Measurements from ENCODE around the gene SLC22A7. TPM values are rescaled to one million over a fixed set of nuclear protein-coding genes. Genes with fewer than 3 reads are reported as not detected.

Gene SLC22A7
- total RNA-seq, 2 donors from 2014 or later, result not detected

GRCh38 chr6:43307451-43308100 lies 9.5 kb downstream of the SLC22A7 start:
- Histone ChIP-seq H3K36me3 (replicated peaks in 1 of 2; ENCODE audit: insufficient read depth in 1 of 2, low read depth in 2 of 2) (no peaks in the 10 kb centered on the region), H3K27ac (peak overlapping the region in 1 of 4 donors; percentile 24), H3K4me3 (no peak overlapping the region), H3K27me3 (no peaks in the 10 kb centered on the region), H3K9me3 (no peaks in the 10 kb centered on the region), H3K4me1 (peaks cover 14% of the 10 kb centered on the region)
- TF ChIP-seq POLR2A (IDR thresholded peaks at IDR 0.05) (no peak), CTCF (IDR thresholded peaks at IDR 0.05) (no peak)
- WGBS, 2 donors, result 84 to 88% methylated on average over 4 to 5 of the region's 5 CpGs
- ATAC-seq, result no peak
- no peak for DNase-seq
- intact Hi-C loops (cut with DNase I), result no loop called here

GRCh38 chr6:43308101-43308989 lies 10.3 kb downstream of the SLC22A7 start, which contains the start of gene CRIP3:
Gene CRIP3, minus strand, starts transcription at chr6:43308826. Its CDS starts 34 bp downstream, at chr6:43308792.
- Histone ChIP-seq H3K4me3 (no peak within 1 kb of the TSS), H3K4me1 (peaks cover 14% of the 10 kb centered on the region), H3K9me3 (no peaks in the 10 kb centered on the region), H3K27me3 (no peaks in the 10 kb centered on the region), H3K27ac (peak within 1 kb of the TSS in 2 of 4 donors; percentile 24 to 30), H3K36me3 (replicated peaks in 1 of 2; ENCODE audit: insufficient read depth in 1 of 2, low read depth in 2 of 2) (no peaks in the 10 kb centered on the region)
- ATAC-seq, result peak; percentile 71
- 7% methylated on average over 11 to 39 of the region's 39 CpGs for WGBS, 2 donors
- peak; percentile 30 to 58 (median 54) for DNase-seq
- TF ChIP-seq CTCF (IDR thresholded peaks at IDR 0.05) (peak in 6 of 7 experiments; percentile 24 to 54 (median 47)), POLR2A (IDR thresholded peaks at IDR 0.05) (peak in 1 of 3 donors; percentile 12)
- intact Hi-C loops (cut with DNase I), result no loop called here

GRCh38 chr6:43308990-43309477 lies 11.0 kb downstream of the SLC22A7 start:
- Histone ChIP-seq H3K27me3 (no peaks in the 10 kb centered on the region), H3K4me1 (peaks cover 14% of the 10 kb centered on the region), H3K36me3 (replicated peaks in 1 of 2; ENCODE audit: insufficient read depth in 1 of 2, low read depth in 2 of 2) (no peaks in the 10 kb centered on the region), H3K4me3 (no peak overlapping the region), H3K27ac (peak overlapping the region in 1 of 4 donors; percentile 24), H3K9me3 (no peaks in the 10 kb centered on the region)
- TF ChIP-seq CTCF (IDR thresholded peaks at IDR 0.05) (no peak), POLR2A (IDR thresholded peaks at IDR 0.05) (no peak)
- DNase-seq (no peak), ATAC-seq (peak; percentile 8)
- intact Hi-C loops (cut with DNase I), result no loop called here
- WGBS, 2 donors, result 34 to 35% methylated on average over 9 of the region's 9 CpGs

- H3K36me3 ChIP-seq (replicated peaks in 1 of 2; ENCODE audit: insufficient read depth in 1 of 2, low read depth in 2 of 2), result no peaks in the 10 kb centered on the region
- peaks cover 14% of the 10 kb centered on the region for H3K4me1 ChIP-seq
- 97 to 100% methylated on average over 2 of the region's 2 CpGs for WGBS, 2 donors
- H3K4me3 ChIP-seq, result no peak overlapping the region
- no peaks in the 10 kb centered on the region for H3K9me3 ChIP-seq
- DNase-seq (no peak), ATAC-seq (no peak)
- no peaks in the 10 kb centered on the region for H3K27me3 ChIP-seq
- no peak for TF ChIP-seq POLR2A (IDR thresholded peaks at IDR 0.05)
- no peak for TF ChIP-seq CTCF (IDR thresholded peaks at IDR 0.05)
- intact Hi-C loops (cut with DNase I), result no loop called here
- no peak overlapping the region for H3K27ac ChIP-seq
Observed at GRCh38 chr6:43310134-43310533, 12.1 kb downstream of the SLC22A7 start.
